GM18861 (cell line): Measurements from ENCODE around the gene FERMT3.

ENCODE experiments used
- ATAC-seq: cut with Tn5 transposase; IDR thresholded peaks from one replicate; pipeline ENCODE4 v1.9.1; 2021; ENCODE audit not compliant: unreplicated experiment

Gene FERMT3

DNA sequence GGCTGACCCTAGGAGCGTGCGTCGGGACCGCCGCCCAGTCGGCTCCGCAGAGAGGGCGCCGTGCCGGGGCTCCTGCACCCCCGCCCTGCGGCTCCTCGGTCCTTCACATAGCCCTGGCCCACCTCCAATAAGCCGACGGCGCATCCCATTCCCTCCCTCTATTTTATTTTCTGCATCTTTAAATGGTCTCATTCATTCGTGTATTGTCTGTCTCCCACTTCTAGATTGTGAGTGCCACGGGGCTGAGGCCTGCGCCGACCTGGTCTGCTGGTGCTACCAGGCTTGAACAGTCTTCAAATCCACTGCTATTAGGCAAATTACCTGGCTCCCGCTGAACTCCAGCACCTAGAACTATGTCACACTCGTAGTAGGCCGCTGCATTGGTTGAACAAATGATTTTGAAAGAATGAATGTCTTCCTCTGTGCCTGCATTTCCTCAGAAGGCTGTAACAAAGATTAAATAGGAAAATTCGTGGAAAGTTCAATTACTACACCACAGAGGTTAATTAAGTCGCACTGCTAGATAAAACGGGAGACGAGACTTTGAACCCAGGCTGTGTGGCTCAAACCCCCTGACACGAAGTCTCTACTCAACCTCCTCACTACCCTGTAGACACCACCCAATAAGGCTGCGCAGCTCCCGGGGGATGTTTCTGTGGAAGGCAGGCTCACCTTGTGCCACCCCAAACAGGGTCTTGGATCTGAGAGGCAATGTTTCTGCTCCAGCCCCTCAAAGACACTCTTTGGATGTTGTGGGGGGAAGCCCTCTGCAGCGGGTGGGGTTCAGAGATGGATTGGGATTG is 41.4 kb downstream of the FERMT3 start:
- ATAC-seq: no peak

DNA sequence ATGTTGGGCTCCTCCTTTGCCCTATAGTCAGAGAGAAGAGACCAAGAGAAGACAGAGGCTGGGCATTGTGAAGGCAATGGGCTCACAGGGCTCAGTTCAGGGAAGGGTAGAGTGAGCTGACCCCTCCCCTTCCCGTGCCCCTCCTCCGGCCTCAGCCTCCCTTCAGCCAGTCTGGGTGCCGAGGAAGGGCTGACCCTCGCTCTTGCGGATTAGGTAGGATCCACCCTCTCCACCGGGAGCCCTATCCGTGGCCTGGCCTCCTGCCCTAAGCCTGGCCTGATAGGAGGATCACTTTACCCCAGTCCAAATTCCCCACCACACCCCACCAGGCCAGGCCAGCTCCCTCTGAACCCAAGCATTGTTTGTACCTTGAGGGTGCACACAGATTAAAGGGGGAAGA is 42.1 kb downstream of the FERMT3 start:
- ATAC-seq: no peak

DNA sequence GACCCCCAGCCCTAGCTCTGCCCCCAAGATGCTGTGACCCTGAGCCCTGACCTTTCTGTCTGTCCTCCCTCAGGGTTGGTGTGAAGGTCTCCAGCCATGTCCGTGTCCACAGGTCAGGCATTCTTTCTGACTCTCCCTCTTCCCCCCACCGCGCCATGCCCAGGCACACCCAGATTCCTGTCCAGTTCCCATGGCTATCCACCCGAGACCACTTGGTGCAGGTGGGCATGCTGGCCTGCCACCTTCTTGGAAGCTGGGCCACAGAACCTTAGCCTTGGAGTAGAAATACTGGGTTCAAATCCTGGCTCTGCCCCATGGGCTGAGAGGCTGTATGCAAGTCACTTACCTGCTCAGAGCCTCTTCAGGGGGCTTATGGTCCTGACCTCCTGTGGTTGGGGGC is 42.5 kb downstream of the FERMT3 start:
- no peak for ATAC-seq

DNA sequence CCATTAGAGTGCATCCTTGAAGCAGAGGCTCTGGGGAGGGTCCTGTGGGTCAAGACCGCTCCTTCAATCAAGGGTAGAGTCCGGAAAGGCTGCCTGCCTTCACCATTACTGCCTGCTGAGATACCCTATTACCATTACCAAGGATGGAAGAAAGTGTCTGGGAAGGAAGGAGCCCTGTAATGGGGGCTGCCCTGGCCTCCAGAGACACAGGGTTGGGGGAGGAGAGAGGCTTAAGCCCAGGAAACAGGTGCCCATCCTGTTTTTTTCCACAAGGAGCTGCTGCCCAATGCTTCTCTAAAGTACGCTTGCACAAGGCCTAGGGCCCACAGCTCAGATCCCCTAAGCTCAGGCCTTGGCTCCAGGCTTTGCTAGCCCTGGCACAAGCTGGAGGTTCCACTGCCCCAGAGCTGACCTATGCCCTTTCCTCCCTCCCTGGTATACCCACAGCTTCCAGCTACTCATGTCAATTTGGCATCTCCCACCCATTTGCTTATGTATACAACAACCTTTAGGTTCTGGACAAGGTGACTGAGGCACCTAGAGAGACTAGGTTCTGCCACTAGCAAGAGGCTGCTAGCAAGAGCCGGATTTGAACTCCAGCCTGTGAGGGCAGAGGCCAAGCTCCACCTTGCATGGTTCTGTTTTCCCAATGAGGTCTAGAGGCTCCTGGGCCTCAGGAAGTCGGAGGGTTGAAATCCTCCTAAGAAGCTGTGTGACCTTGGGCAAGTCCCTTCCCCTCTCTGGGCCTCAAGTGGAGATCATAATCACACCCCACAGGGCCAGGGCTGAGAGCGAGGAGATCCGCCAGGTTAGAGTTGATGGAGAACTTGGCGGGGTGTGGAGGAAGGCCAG is 43.3 kb downstream of the FERMT3 start:
- ATAC-seq: no peak

DNA sequence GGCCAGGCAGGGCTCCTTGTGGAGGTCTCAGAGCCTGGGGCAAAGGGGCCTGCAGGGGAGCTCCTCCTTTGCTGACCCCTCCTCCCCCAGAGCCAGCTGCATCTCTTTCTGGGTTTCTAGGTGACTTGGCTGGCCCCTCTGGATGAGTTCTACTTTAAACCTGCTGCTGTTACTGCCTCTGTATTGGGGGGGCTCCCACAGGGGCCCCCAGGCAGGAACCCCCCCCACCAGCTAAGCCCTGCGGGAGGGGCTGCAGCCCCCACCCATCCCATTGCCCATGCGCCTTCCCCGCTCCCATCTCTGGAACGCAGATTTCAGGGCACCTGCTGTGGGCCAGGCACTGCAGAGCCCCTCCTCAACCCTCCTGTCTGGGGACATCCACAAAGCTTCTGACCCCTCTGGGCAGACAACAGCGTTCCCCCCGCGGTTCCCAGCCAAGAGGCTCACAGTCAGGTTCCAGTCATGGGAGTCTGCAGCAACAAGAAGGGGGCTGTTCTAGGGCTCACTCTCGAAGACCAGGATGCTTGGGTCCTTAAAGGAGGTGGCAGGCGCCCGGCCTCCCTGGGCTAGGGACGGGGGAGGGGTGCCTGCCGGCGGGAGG is 44.0 kb downstream of the FERMT3 start:
- no peak for ATAC-seq

DNA sequence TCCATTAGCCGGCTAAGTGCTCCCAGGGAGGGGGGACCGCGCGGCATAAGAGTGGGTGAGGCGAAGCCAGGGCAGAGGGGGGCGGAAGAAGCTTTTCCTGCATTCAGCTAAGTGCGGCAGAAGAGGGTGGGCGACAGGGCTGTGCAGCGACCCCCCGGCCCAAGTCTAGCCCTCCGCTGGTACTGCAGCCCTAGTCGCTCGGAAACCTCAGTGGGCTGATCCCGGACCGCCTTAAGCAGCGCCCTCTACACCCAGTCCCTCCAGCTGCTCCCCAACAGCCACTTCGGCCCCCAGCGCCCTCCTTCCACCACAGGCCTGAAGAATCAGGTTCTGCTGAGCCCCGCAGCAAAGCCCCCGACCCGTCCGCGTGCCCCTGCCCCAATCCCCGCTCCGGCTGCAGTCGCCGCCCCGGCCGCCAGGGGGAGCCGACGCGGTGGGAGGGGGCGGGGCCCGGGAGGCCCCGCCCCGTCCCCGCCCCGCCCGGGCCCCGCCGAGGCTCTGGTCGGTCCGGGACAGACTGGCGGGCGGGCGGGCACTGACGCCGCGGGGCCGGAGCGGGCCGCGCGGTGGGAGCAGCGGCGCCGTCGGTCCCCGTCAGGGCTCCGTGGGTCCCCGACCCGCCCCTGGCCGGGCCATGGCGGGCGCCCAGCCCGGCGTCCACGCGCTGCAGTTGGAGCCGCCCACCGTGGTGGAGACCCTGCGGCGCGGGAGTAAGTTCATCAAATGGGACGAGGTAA is 44.7 kb downstream of the FERMT3 start, which contains the start of gene PLCB3:
Gene PLCB3, plus strand, starts transcription at position 515 of the 737 bp plus-strand sequence. Its CDS starts 120 bp downstream, at position 635.
- no peak for ATAC-seq

DNA sequence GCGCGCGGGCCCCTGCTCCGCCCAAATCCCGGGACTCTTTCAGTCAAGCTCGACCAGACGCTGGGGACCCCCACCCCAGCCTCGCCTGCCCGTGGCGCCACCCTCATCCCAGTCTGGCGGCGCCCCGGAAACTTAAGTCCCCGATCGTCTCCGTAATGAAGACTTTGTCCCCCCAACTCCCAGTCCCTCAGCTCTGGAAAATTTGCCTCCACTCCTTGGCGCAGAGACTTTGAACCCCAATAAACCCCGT is 45.2 kb downstream of the FERMT3 start:
- no peak for ATAC-seq

DNA sequence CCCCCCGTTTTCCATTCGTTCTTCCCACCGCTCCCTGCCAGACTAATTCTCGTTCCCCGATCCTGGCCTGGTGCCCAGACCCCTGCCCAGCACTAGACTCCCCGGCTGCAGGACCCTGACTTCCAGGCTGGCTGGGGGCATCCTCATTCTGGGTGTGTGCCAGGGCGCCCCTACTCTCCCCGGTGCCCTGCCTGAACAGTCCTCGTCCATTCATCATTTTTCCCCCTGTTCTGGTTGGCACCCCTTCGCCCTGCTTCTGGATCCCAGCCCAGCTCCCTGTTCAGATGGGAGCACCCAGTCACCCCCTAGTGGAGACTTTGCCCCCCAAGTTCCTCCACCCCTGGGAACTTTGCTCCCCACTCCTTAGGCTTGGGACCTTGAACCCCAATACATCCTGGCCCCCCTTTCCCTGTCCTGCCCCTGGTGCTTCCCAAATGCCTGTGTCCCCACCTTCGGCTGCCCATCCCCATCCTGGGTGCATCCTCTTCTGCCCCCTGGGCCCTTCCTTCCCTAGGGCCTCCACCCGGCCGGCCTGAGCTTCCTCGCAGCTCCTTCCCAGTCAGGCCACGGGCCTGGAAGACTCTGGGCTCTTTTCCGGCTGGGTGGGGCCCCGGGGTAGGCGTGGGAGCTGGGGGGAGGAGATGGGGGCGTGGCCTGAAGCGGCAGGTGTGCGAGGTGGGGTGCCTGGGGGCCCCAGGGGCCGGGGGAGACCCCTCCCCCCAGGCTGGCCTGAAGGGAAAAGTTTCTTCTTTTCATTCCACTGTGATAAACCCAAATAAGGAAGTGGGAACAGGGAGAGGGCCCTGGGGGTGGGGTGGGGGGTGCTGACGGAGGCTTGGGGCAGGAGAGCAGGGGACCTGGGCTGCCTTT is 45.7 kb downstream of the FERMT3 start:
- ATAC-seq: no peak

DNA sequence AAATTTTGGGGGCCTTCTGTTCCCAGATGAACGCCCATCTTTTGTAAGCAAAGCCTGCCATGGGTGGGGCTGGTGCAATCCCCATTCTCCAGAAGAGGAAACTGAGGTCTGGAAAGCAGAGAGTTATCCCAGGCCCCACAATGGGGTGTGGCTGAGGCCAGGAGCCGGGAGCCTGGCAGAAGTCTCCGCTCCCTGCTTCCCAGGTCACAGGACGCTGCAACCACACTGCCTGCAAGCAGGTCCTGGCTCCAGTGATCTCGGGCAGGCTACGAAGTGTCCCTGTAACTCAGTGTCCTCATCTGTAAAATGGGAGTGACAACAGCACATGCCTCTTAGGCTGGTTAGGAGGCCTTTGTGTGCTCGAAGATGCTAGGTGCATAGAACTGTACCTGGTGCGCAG is 46.5 kb downstream of the FERMT3 start:
- no peak for ATAC-seq

DNA sequence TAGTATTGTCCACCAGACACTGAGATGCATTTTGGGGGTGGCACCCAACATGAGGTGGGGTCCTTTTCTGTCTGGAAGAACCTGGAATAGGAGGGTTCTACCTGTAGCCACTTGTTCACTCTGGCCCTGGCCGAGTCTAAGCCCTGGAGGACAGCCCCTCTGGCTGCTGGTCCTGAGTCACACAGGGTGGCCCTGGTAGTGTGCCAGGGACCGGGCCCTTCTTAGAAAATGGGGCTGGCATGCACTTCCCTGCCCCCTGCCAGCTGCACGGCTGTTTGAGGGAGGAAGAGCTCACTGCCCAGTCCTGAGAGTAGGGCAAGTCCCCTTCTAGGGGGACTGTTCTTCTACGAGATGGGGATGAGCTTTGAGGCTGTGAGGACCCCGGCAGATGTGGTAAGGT is 47.0 kb downstream of the FERMT3 start:
- no peak for ATAC-seq

DNA sequence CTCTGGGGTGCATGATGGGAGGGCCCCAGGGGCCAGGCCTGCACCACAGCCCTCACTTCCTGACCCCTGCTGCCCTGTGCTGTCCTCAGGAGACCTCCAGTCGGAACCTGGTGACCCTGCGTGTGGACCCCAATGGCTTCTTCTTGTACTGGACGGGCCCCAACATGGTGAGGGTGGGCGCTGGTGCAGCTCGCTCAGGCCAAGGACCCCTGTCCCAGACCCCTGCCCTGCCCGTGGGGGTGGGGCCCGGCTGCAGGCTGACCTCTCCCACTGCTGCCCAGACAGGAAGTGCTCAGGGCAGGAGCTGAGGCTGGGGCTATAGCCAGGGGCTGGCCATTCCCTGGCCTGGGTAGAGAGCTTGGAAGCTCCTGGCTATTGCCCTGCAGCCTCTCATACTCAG is 47.8 kb downstream of the FERMT3 start:
- no peak for ATAC-seq

DNA sequence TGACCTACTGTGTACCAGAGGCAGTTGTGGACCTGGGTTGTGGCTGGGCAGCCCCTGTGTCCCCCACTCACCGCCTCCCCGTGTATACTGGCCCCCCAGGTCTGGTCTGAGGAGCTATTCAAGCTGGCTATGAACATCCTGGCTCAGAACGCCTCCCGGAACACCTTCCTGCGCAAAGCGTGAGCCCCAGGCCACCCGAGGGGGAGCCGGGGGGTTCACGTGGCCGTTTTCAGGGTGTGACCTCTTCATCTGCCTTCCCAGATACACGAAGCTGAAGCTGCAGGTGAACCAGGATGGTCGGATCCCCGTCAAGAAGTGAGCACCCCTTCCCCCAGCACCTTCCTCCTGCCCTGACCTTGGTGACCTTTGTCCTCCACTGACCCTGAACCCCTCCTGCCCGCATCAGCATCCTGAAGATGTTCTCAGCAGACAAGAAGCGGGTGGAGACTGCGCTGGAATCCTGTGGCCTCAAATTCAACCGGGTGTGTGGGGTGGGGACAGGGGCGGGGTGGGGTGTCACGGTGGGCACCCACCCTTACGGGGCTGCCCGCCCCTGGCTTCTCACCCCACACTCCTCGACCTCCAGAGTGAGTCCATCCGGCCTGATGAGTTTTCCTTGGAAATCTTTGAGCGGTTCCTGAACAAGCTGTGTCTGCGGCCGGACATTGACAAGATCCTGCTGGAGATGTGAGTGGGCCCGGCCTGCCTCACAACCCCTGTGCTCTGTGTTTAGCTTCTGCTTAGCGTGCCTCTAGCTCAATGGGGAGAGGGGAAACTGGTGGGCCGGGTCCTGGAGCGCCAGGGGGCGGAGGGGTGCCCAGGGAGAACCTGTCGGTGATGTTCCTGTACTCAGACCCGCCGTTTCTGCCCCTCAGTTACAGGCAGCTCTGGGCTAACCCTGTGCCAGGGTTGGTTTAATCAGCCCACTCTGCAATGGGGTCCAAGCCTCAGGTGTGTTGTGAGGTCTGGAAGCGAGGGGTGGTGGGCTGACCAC is 48.9 kb downstream of the FERMT3 start:
- no peak for ATAC-seq

DNA sequence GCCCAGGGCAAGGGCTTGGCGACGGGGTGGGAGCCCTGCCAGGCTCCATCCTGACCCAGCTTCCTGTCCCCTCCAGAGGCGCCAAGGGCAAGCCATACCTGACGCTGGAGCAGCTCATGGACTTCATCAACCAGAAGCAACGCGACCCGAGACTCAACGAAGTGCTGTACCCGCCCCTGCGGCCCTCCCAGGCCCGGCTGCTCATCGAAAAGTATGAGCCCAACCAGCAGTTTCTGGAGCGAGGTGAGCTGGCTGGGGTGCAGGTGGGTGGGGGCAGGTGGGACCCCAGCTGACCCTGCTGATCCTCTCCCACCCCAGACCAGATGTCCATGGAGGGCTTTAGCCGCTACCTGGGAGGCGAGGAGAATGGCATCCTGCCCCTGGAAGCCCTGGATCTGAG is 49.8 kb downstream of the FERMT3 start:
- no peak for ATAC-seq

DNA sequence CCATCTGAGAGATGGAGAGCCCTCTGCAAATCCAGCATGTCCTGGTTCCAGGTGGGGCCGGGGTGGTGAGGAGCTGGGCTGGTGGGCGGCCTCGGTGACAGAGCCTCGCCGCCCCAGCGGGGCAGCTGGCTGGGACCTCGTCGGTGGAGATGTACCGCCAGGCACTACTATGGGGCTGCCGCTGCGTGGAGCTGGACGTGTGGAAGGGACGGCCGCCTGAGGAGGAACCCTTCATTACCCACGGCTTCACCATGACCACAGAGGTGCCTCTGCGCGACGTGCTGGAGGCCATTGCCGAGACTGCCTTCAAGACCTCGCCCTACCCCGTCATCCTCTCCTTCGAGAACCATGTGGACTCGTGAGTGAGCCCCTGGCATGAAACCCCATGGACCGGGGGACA is 51.8 kb downstream of the FERMT3 start:
- no peak for ATAC-seq

DNA sequence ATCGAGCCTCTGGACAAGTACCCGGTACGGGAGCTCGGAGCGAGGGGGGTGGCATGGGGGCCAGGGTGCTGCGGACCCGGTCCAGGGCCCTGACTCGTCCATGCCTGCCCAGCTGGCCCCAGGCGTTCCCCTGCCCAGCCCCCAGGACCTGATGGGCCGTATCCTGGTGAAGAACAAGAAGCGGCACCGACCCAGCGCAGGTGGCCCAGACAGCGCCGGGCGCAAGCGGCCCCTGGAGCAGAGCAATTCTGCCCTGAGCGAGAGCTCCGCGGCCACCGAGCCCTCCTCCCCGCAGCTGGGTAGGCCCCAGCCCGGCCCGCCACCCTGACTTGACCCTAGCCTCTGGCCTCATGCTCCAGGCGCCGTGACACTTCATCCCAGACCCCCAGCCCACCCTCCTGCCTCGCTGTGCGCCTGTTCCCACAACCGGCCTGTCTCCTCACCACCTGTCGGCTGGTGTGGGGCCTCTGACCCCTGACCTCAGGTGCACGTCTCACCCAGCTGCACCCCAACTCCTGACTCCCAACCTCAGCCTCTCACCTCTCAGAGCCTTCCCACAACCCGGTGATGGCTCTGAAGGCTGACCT is 52.5 kb downstream of the FERMT3 start:
- ATAC-seq: no peak

DNA sequence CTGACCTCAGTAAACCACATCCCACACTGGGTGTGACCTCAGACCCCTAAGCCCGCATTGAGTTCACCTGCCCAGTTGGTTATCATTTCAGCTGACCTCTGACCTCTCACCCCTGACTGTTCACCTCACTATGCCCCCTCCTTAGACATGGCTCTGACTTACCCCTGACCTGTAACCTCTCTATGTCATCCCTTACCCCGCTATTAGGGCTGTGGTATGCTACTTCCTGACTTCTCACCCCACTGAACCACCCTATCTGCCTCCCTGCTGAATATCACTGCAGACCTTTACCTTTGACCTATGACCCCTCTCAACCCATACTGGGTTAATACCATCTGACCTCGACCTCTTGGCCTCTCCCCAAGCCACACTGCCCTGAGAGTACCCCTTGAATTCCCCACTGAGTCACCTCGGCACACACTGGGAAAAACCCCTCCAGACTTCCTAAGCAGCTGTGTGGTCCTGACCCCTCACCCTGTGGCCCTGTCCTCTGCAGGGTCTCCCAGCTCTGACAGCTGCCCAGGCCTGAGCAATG is 53.1 kb downstream of the FERMT3 start:
- no peak for ATAC-seq

DNA sequence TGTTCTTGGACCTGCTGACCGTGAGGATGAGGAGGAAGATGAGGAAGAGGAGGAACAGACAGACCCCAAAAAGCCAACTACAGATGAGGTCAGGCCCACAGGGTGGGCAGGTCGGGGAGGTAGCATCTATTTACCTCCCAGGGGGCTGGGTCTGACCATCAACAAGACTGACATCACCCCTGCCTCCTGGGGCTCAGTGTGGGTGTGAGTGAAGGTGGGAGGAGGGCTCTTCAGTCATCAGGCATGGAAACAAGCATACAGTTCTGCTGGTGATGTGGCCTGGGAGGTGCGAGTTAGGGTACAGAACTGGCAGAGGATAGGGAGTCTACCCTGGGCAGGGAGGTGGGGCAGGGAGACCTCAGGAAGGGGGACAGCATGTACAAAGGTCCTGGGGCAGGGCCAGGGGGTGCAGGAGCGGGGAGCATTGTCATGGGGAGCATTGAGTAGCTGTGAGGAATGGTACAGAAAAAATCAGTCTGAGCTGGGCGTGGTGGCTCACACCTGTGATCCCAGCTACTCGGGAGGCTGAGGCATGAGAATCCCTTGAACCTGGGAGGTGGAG is 53.7 kb downstream of the FERMT3 start:
- no peak for ATAC-seq

DNA sequence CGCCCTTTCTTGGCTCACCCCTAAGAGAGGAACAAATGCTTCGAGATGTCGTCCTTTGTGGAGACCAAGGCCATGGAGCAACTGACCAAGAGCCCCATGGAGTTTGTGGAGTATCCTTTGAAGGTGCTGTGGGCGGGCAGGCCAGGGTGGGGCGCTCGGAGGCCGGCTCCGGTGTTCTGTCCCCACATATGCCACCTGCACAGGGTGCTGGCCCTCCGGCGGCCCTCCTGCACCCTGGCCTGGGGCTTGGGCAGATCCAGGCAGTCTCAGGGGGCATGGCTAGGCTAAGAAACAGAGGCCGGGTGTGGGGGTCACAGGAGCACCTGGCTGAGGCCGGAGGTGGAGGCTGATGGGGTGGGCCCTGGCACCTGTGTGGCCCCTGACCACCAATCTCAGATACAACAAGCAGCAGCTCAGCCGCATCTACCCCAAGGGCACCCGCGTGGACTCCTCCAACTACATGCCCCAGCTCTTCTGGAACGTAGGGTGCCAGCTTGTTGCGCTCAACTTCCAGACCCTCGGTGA is 55.1 kb downstream of the FERMT3 start:
- ATAC-seq: no peak
